Measurements from ENCODE around the gene ELF1.

ELF1 gene

DNA sequence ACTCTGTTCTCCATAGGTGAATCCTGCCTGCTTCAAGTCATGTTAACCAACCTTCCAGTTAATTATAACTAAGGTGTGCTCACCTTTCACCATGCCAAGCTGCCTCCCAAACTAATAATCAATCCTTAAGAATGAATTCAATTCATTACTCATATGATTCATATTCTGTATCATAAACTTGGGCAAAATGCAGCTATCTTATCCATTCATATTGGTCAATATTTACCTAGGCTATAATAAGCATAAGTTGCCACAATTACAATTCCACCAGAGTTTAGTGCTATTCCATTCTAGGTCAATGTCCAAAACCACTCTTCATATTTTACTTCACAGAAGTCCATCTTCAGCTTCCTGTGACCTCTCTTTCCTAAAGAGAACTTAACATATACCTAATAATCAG lies 13.4 kb downstream of the ELF1 start:
- DNase-seq = no peak

DNA sequence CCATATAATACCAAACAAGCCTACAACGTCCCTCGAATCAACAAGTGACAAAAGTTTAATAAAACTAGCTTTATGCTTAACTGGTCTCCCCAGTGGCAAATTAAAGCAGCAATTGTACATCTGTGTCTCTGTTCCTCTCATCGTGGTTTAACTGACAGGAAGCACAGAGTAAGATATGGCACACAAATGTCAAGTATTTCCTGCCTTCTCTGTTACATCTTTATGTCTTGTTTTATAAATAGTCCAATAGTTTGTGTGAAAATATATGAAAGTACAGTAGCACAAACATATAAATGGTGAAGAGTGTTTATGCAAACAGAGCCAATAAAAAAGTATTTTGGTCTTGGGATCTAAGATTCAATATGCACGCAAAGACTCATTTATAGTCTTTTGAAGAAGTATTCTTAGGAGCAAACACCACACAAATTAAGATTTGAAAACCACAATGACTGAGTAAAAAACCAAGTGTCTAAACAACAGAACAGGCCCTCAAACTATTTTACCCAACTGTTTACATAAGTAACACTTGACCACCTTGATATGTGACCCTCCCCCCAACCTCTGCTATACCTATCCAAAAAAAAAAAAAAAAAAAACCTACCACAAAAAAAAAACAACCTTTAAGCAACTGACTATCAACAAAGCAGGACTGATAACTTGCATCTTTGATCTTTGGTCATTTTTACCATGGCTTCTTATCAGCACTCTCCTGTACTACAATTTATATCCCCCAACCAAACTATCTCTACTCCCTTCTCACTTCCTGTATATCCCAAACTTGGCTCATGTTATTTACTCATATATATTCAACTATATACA lies 14.0 kb downstream of the ELF1 start:
- DNase-seq = peak; percentile 33

DNA sequence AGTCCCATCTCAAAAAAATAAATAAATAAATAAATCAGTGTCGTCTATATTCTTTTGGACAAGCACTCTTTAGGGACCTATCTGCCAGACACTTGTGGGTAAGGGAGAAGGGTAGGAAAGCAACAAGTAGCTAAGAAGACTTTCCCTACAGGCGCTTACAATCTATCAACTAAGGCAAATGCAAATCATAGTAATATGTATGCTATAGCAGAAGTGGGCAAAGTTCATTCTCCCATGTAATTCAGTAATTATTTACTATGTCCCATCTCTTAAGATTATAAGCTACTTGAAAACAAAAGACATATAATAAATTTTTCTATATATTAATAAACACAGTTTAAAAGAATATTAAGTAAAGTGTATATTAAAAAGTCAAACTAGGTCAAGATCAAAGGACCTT lies 16.5 kb downstream of the ELF1 start:
- DNase-seq = no peak

DNA sequence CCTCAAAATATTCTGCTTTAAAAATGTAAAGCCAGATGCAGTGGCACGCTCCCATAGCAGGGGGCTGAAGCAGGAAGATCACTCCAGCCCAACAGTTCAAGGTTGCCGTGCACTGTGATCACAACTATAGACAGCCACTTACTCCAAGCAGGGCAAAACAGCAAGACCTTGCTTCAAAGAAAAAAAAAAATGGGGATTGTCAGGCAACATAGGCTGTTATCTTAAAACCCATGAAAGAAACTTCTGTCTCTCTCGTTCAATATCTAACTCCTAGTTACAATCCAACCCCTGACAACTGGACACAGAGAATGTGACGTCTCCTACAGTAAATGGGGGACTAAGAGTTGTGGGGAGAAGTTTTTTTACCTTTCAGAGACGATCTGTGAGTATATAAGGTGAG lies 17.4 kb downstream of the ELF1 start:
- DNase-seq = no peak

DNA sequence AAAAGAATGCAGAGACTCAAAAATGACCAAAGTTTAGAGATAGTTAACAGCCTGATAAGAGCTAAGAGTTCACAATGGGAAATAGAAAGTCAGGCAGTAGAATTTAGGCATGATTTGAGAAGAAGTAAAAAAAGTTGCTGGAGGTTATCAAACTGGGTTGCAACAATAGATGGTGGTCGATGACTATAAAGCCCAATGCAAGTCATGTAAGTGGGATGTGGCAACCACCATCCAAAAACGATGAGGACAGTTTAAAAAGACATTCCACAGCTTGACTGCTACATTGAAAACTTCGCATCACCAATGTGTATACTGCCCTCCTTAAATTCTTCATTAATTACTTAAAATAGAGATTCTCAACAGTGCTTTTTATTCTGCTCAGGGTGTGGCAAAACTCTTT lies 19.7 kb downstream of the ELF1 start:
- no peak for DNase-seq

DNA sequence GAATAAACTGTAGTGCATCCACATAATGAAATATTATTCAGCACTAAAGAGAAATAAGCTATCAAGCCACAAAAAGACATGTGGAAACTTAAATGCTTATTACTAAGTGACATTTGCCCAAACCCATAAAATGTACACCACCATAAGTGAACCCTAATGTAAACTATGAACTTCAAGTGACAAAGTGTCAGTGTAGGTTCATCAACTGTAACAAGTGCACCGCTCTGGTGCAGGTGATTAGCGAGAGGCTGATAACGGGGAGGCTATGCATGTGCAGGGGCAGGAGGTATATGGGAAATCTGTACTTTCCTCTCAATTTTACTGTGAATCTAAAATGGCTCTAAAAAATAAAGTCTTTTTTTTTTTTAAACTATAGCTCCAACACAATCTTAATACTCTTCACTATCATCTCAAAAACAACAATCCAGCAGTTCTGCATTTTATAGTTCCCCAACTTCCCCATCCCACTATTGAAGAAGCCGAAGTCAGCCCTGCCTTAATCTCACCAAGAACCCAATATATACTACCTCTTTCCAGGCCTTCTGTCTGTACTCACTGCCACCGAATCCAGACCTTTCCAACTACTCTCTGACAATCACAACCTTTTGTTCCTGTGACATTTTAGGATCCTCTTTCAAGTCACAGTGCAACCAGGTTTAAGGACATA lies 22.6 kb downstream of the ELF1 start:
- DNase-seq = no peak

DNA sequence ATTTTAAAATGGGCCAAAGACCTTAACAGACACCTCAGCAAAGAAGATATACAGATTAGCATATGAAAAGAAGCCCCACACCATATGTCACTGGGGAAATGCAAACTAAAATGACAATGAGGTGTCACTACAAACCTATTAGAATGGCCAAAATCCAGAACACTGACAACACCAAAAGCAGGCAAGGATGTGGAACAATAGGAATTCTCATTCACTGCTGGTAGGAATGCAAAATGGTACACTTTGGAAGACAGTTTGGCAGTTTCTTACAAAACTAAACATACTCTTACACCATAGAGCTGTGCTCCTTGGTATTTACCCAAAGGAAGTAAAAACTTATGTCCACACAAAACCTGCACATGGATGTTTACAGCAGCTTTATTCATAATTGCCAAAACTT lies 23.1 kb downstream of the ELF1 start:
- DNase-seq = no peak

DNA sequence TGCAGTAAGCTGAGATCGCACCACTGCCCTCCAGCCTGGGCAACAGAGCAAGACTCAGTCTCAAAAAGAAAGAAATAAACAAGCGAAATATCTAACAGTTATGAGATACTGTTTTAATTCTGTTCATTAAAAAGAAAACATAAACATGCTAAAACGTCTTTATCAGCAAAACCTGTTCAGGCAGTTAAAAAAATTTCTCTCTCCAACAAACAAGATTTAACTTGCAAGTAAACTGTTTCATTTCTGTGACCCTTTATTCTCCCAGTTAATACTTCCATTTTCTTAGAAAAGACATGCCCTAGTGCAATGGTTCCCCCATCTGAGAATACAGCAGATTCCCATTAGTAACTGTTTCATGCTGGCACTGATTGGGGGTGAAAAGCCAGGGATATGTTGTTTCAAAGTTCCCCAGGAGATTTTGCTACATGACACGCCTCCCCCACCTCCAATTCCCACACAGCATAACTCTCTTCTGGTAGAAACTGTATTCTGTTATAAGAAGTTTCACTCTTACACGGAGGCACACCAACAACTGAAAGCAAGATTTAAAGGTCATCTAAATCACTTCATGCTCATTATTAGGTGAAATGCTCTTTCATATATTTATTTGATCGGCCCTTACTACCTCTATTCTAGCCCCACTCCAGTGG lies 24.4 kb downstream of the ELF1 start:
- DNase-seq = no peak

DNA sequence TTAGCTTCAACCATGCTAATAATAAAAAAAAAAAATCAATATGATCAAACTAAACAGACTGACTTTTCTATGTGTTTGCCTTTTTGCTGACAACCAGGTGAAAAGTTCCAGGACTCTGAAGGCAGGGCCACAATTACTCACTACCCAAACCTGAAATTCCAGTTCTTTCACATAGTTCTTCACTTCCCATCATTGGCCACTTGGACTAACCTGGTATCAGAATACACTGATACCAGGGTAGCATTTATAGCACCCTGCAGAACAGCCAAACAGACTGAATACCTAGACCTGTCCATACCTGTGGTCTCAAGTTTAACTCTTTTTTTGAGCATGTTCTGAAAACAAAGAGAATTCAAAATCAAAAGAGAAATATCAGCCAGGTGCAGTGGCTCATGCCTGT lies 25.1 kb downstream of the ELF1 start:
- DNase-seq = no peak

DNA sequence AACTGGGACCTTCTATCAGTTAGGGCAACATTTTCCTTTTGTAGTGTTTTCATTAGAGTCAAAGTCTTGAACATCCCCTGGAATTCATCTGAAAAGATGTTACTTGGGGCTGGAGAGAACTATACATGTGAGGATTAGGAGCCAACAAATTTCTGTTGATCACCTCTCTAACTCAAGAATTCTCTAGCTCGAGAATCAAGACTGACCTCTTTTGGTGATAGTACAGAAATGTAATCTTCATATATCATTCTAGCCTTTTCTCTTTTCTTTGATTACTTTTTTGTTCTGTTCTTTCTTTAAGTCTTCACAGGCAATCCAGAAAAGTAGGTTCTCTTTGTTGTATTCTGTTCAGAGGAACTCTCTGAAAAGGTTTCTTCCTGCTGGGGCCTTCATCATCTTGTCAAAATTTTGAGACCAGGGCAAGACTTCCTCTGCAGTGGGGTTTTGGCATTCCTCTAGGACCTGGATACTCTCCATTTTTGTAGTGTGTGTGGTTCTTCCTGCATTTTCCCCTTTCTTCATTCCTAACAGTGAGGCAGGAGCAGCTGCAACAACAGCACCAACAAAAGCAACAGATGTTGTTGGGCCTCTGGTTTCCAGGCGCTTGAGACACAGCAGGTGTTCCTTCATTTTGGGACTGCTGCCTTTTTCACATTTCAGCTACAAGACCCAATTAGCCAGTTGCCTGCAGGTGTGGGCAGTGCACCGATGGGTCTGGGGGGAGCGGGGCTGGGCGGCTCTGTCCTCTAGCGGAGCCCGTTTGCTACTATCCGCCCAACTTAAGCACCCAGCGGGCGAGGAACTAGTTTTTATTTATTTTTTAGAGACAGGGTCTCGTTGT lies 26.2 kb downstream of the ELF1 start:
- DNase-seq = no peak

DNA sequence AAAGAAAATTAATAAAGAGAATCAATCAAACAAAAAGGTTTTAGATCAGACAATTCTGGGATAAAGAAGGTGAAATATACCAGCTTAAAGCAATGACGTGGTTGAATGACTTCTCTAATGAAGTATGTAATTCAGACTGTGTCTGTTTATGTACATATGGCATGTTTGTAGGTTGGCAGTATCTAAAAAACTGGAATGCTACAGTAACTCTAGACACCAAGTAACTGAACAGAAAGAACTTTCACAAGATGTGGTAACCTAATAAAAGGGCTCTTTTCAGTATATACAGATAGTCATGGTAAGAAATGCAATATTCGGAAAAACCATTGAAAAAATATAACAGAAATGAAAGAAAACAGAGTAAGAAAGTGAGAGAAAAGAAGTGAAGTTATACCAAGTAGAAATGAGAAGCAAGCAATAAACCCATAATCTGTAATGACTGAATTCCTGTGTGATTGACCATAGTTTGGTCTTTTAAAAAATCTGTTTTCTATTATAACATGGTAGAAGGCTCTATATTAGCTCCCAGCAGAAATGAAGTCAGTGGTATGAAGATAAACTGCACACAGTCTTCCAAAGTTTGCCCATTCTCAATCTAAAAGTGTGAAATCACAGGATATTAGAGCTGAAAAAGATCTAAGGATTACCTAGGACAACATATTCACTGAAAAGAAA lies 31.4 kb downstream of the ELF1 start:
- DNase-seq = no peak

DNA sequence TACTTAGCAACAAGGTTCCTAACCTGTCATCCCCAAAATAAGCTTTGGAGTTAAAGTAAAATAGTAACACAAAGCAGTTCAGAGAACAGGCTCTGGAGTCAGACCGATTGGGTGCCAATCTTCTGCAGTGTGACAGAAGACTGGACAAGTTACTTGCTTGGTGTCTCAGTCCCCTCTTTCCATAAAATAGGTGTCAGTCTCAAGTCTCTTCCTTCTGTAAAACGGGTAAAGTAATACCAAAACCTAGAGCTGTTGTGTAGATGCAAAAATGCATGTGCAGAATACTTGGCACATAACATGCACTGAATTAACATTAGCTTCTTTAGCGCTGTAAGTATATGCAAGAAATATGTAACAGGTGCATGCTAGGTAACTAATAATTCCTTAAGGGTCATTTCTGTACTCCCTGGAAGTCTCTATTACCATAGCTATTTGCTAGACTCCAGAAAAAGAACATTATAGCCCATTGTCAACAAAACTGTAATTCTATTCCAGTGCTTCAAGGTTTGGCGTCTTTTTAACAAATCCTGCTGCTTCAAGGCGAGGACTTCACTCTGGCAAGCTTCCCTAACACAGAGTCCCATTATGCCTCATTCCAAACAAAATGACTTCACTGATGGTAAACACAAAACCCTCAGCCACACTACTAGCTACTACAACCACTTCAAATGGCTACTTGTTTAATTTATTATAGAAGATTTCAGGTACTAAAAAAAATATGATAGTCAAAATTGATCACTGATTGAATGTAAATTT lies 32.8 kb downstream of the ELF1 start:
- no peak for DNase-seq

DNA sequence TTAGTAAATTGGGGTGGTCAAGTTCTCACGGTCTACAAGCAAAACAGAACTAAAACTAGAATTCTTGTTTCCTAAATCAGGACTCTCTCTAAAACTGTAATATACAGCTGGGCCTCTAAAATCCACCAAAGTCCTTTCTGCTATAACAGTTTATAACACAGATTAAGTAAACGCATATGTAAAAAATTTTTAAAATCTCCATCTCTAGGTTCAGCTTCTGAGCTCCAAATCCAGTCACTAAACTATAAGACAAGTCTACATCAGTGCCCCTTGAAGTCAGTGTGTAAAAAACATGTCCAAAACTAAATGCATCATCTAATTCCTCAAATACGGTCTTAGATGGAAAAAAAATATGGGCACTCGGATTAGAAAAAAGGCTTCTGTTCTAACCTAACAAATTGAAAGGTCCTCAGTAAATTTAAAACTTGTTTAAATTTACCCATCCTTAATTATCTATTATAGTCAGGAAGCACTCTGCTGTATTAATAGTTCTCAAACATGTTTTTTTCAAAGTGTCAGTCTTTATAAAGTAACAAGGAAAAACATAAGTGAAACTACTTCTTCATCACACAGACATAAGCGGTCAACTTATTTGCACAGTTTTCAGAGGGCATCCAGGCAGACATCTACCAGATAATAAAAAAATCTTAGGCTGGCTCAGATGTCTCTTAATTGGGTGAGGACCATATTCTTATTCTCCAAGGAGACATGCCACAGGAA lies 33.6 kb downstream of the ELF1 start:
- DNase-seq = no peak

DNA sequence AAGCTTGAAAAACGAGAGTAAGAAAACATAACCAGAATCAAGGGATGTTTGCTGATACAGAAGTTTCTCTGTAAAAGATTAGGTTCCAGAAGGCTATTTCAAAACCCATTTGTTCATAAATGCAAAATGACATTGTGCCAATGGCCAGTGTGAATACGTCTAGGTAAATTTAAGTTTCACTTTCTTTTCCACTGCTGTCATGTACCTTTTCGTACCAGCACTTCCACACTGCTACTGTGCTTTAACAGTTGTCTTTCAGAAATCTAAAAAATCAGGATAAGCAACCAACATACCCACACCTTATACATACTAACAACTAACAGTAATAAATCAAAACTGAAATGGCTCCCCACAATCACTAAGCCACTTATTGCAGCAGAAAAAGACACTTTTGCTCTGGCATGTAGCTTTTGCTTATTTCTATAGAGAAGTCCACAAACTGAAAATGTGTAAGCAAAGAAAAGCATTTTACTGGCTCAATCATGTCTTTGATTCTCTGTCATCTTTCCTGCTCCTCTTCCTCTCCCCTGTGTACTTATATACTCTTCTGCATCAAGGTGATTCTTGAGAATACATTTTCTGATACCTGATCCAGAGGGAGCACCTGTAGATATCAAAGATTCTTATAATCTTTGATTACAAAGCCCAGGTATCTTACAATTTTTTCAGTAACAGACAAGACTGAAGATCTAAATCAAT lies 34.3 kb downstream of the ELF1 start:
- no peak for DNase-seq

DNA sequence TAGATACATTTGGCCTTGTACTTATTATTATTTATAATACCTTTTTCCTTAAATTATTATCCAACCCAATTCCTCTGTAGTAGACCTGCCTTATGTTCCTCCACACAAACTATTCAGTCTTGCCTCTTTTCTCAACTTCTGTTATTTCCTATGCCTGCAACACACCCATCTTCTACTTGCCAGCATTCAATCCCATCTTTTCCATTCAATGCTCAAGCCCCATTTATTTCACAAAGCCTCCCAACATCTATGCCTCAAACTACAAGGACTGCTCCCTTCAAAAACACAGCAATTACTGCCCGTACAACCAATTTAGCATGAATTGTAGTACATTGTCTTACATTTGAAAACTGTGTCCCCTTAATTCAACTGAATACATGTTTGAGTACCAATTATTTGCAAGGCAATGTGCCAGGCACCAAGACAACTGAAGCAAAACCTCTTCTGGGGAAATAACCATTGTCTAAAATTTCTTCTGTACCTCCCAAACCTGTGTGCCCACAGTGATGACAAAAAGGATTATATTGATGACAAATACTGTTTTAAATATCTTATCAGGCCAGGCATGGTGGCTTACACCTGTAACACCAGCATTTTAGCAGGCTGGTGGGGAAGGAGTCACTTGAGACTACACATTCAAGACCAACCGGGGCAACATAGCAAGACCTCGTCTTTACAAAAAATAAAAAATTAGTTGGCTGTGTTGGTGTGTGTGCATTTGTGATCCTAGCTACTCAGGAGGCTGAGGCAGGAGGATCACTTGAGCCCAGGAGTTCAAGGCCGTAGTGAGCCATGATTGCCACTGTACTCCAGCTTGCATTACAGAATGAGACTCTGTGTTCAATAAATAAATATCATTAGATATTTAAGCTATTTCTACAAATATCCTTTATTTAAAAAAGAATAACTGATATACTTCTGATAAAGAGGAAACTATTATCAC lies 35.1 kb downstream of the ELF1 start:
- DNase-seq = no peak

DNA sequence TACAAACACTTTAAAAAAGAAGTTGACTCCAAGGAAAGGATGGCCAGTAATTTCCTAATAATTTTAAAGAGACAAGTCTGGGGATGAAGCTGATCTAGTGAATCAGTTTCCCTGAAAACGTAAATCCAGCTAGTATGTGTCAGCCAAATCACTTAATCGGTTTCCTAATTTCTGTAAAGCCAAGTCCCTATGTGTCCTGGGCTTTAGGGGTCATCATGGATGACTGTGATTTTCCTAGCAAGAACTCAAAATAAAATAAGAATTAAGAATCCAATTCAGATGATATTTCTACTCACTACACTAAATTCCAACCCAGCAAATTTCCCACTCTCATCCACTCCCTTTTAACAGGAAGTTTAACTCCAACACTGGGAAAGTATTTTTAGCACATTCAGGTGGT lies 35.9 kb downstream of the ELF1 start:
- no peak for DNase-seq

DNA sequence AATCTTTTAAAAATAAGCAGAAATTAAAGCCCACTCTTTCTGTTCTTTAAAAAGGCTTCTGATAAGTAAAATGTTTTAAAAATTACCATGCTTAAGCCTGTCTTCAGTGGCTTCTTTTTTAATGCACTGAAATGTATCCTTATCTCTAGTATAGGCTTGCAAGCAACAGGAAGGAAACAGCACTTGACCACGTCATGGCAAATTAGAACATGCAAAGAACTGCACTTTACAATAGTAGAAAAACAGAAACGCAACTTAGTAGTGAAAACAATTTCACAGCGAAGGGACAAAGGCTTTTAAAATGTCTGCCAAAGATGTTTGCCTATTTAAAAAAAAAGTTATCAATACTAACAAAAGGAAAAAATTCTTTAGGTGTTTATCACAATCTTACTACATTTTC lies 36.3 kb downstream of the ELF1 start:
- DNase-seq = no peak

DNA sequence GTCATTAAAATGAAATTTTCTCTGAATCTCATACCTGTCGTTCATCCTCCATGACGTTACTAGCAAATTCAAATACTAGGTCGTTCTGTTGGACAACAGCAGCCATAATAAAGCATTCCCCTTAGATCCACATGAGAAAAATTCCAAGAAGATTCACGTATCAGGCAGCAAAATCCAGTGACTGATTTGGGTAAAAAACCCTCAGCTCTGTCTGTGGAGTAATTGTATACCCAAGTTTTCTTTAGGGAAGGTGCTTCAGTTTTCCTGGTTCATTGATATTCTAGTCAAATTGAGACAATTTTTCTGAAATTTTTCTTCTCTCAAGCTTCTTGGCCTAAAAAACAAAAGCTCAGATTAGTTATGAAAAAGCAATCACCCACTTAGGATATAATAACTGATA lies 37.2 kb downstream of the ELF1 start:
- DNase-seq = no peak

DNA sequence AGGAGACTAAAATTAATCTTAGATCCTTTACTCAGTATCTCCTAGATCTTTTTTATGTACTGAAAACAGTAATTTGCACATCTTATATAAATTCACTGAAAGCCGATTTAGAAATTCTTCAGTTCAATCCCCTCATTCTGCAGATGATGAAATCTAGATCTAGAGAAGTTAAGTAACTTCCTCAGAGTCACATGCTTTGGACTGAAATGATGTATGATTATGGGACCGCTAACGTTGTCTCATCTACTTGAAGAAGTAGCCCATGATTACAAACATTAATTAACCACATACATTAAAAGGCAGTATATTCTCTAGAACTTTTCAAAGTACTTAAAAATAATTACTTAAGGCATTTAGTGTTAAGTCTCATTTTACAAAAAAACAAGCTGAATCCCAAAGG lies 37.8 kb downstream of the ELF1 start:
- no peak for DNase-seq

All from fibroblast of skin of back (primary cell).